Suprapubic skin (tissue), 4 donors: ENCODE measurements around the gene IGFBP2.

Experiments used
- EP300 ChIP-seq: sonication (generic); formaldehyde crosslinking; IDR thresholded peaks from one replicate; pipeline ENCODE4 v1.6.1; 2017; ENCODE audit warnings: antibody characterized with exemption
- POLR2AphosphoS5 ChIP-seq, 3 donors: sonication (generic); formaldehyde crosslinking; IDR thresholded peaks; one replicate each; pipeline ENCODE4 v1.6.1; 2017; ENCODE audit warnings: antibody characterized with exemption in 3 of 3
- TF ChIP-seq, protein P1 (sequence below), 2 donors: fragments of 200-600 bp in 1 of 2; fragments of 450-650 bp in 1 of 2; sonication (generic) in 1 of 2; IDR thresholded peaks; one replicate each; pipeline ENCODE4 v1.5.1; 2016 to 2019; ENCODE audit warnings: antibody characterized with exemption in 2 of 2, mild to moderate bottlenecking in 1 of 2, moderate library complexity in 1 of 2

- TF ChIP-seq EP300 (no peak), POLR2AphosphoS5 (IDR thresholded peaks at IDR 0.05) (no peak)
- TF ChIP-seq, protein P1, sequence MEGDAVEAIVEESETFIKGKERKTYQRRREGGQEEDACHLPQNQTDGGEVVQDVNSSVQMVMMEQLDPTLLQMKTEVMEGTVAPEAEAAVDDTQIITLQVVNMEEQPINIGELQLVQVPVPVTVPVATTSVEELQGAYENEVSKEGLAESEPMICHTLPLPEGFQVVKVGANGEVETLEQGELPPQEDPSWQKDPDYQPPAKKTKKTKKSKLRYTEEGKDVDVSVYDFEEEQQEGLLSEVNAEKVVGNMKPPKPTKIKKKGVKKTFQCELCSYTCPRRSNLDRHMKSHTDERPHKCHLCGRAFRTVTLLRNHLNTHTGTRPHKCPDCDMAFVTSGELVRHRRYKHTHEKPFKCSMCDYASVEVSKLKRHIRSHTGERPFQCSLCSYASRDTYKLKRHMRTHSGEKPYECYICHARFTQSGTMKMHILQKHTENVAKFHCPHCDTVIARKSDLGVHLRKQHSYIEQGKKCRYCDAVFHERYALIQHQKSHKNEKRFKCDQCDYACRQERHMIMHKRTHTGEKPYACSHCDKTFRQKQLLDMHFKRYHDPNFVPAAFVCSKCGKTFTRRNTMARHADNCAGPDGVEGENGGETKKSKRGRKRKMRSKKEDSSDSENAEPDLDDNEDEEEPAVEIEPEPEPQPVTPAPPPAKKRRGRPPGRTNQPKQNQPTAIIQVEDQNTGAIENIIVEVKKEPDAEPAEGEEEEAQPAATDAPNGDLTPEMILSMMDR (IDR thresholded peaks at IDR 0.05) = no peak
Observed at GRCh38 chr2:216584112-216584511, 49.1 kb upstream of the IGFBP2 start.
